GM12874 (cell line): ENCODE data around the gene PPME1.

Experiments used
- CTCF ChIP-seq: IDR thresholded peaks from 2 replicates; pipeline ENCODE4 v1.5.1; 2011; ENCODE audit warnings: low read depth, mild to moderate bottlenecking, control low read depth, low read length, moderate library complexity; ENCODE audit not compliant: insufficient read depth

PPME1 gene, protein sequence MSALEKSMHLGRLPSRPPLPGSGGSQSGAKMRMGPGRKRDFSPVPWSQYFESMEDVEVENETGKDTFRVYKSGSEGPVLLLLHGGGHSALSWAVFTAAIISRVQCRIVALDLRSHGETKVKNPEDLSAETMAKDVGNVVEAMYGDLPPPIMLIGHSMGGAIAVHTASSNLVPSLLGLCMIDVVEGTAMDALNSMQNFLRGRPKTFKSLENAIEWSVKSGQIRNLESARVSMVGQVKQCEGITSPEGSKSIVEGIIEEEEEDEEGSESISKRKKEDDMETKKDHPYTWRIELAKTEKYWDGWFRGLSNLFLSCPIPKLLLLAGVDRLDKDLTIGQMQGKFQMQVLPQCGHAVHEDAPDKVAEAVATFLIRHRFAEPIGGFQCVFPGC

GRCh38 chr11:74170694-74171629, at the start of gene PPME1, which contains the start of gene C2CD3:
PPME1 (plus strand) TSS chr11:74171289; CDS start chr11:74171422, 133 bp downstream.
C2CD3 (minus strand) TSS chr11:74171002; CDS start chr11:74170792, 210 bp downstream.
- TF ChIP-seq CTCF = no peak

- no peak for TF ChIP-seq CTCF
Measured at GRCh38 chr11:74121804-74122203, 49.3 kb upstream of the PPME1 start.

DNA sequence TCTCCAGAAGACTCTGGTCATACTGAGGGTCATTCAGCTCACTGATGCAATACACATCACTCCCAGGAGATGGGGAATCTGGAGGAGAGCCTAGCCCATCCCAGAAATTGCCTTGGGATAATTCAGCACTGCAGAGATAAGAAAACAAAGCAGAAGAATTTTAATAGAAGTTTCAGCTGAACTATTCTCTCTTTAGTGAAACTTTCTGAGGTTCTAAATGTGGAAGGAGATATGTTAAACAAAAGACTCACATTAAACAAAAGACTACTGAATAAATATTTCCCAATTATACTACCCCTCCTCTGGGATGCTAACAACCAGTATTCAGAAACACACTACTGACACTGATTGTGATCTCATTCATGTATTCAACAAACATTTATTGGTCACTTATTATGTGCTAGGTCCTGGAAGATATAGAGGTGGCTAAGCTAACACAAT, 48.1 kb upstream of the PPME1 start:
- no peak for TF ChIP-seq CTCF

- TF ChIP-seq CTCF = no peak
Measured at GRCh38 chr11:74132833-74133232, 38.3 kb upstream of the PPME1 start.

- TF ChIP-seq CTCF = no peak
Measured at GRCh38 chr11:74133436-74133835, 37.7 kb upstream of the PPME1 start.

- TF ChIP-seq CTCF = no peak
Measured at GRCh38 chr11:74134661-74135060, 36.4 kb upstream of the PPME1 start.
